ENCODE data around the gene WFDC9. TPM values are rescaled to one million over a fixed set of nuclear protein-coding genes. Genes with fewer than 3 reads are reported as not detected.

Gene WFDC9
- total RNA-seq, 1 experiment from 2014 or later = not detected

DNA sequence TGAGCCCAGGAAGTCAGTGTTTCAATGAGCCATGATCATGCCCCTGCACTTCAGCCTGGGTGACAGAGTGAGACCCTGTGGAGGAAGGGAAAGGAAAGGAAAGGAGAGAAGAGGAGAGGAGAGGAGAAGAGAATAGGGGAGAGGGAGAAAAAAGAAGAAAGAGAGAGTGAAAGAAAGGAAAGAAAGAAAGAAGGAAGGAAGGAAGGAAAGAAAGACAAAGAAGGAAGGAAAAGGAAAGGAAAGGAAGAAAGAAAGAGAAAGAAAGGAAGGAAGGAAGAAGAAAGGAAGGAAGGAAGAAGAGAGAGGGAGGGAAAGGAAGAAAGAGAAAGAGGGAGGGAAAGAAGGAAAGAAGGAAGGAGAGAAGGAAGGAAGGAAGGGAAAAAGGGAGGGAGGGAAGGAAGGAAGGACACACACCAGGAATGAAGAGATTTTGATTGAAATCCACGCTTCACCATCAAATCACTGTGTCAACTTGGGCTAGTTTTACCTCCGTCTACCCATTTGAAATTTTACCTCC lies 66.3 kb downstream of the WFDC9 start:
- no peaks in the 10 kb centered on the region for H3K36me3 ChIP-seq (ENCODE audit: control insufficient read depth in 1 of 2, insufficient read depth in 2 of 2, low read length in 2 of 2)
- peaks cover 17% of the 10 kb centered on the region; the same call in 1 of the 2 replicates for H3K27me3 ChIP-seq (ENCODE audit: insufficient read depth, low read length)
- H3K9me2 ChIP-seq (ENCODE audit: insufficient read depth) = no peaks in the 10 kb centered on the region
- H4K20me1 ChIP-seq (ENCODE audit: insufficient read depth) = no peaks in the 10 kb centered on the region
- H3K4me2 ChIP-seq (ENCODE audit: low read length) = no peak overlapping the region
- H3K9ac ChIP-seq (ENCODE audit: low read length) = no peak overlapping the region
- no peak overlapping the region for H2AFZ ChIP-seq (ENCODE audit: low read depth, low read length, poor library complexity, severe bottlenecking)
- RAD21 ChIA-PET (ENCODE audit: low non-redundant PET in 1 of 2, low total read pairs in 2 of 2, uncharacterized antibody in 2 of 2, unreplicated experiment in 2 of 2) = no interaction called here
- CTCF ChIA-PET = interaction anchor here (0.7 kb wide), 1 partner anchor 100 kb away, joined by 3 read pairs; no protein-coding TSS in a partner anchor
- no peaks in the 10 kb centered on the region for H3K9me3 ChIP-seq (ENCODE audit: control insufficient read depth in 1 of 2, insufficient read depth in 1 of 2, low read depth in 1 of 2, low read length in 2 of 2)
- POLR2A ChIA-PET = no interaction called here
- peaks cover 0 to 3% of the 10 kb centered on the region in 2 experiments; a peak in 1 of 4 replicates for H3K4me1 ChIP-seq (ENCODE audit: control insufficient read depth in 1 of 2, insufficient read depth in 2 of 2, low read length in 2 of 2)
- BruUV-seq (replicated peaks) = no TSS peak
- no peak overlapping the region for H3K27ac ChIP-seq (ENCODE audit: low read depth, low read length)
- TF ChIP-seq CEBPB (IDR thresholded peaks at IDR 0.05; ENCODE audit: low read depth) (no peak), YY1 (IDR thresholded peaks at IDR 0.05; ENCODE audit: extremely low read depth, insufficient replicate concordance, low read depth, low read length) (no peak), FOSL1 (IDR thresholded peaks at IDR 0.05; ENCODE audit: low read depth) (no peak), RAD21 (IDR thresholded peaks at IDR 0.05; ENCODE audit: low read depth) (no peak), POLR2A (IDR thresholded peaks at IDR 0.05; ENCODE audit: borderline replicate concordance, extremely low read depth, insufficient read depth, insufficient read length) (no peak), ZFX (IDR thresholded peaks at IDR 0.05) (no peak), SP1 (IDR thresholded peaks at IDR 0.05; ENCODE audit: low read depth) (no peak), EZH2 (IDR thresholded peaks at IDR 0.05) (no peak), SRF (IDR thresholded peaks at IDR 0.05; ENCODE audit: low read depth) (no peak), JUND (IDR thresholded peaks at IDR 0.05) (no peak), TCF7L2 (IDR thresholded peaks at IDR 0.05; ENCODE audit: borderline replicate concordance, extremely low read depth, insufficient read depth, insufficient read length) (no peak), ELF1 (IDR thresholded peaks at IDR 0.05; ENCODE audit: borderline replicate concordance, low read depth) (no peak), REST (IDR thresholded peaks at IDR 0.05; ENCODE audit: low read depth) (no peak), CBX3 (IDR thresholded peaks at IDR 0.05; ENCODE audit: low read depth) (no peak), EGR1 (IDR thresholded peaks at IDR 0.05; ENCODE audit: low read depth) (no peak)
- TF ChIP-seq, protein P1, sequence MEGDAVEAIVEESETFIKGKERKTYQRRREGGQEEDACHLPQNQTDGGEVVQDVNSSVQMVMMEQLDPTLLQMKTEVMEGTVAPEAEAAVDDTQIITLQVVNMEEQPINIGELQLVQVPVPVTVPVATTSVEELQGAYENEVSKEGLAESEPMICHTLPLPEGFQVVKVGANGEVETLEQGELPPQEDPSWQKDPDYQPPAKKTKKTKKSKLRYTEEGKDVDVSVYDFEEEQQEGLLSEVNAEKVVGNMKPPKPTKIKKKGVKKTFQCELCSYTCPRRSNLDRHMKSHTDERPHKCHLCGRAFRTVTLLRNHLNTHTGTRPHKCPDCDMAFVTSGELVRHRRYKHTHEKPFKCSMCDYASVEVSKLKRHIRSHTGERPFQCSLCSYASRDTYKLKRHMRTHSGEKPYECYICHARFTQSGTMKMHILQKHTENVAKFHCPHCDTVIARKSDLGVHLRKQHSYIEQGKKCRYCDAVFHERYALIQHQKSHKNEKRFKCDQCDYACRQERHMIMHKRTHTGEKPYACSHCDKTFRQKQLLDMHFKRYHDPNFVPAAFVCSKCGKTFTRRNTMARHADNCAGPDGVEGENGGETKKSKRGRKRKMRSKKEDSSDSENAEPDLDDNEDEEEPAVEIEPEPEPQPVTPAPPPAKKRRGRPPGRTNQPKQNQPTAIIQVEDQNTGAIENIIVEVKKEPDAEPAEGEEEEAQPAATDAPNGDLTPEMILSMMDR (IDR thresholded peaks at IDR 0.05 in 2 of 3, conservative IDR thresholded peaks at IDR 0.05 in 1 of 3; ENCODE audit: borderline replicate concordance in 1 of 3, insufficient read depth in 1 of 3, low read depth in 2 of 3, low read length in 2 of 3) = no peak
- H3K4me3 ChIP-seq (replicated peaks in 1 of 2; ENCODE audit: low read depth in 1 of 2, low read length in 2 of 2) = no peak overlapping the region
- intact Hi-C loops (cut with micrococcal nuclease) = no loop called here
- ATAC-seq (no peak), DNase-seq (ENCODE audit: low read depth, low spot score) (no peak)
- no peaks in the 10 kb centered on the region for H3K79me2 ChIP-seq (ENCODE audit: insufficient read depth, low read length)

Data from HCT116 (cell line).